IgD-negative memory B cell (primary cell): ENCODE results near the gene AK1. TPM values are rescaled to one million over a fixed set of nuclear protein-coding genes. Genes with fewer than 3 reads are reported as not detected.
"Not testable (repeated sequence)": the region's sequence is repeated elsewhere in the genome, so short reads cannot be mapped to it uniquely, and the experiment has no call there.

Experiments used
- H3K27ac Mint-ChIP-seq, 3 donors: one replicate each; pipeline ENCODE4 v1.8.0; 2020 to 2022; ENCODE audit warnings: mild to moderate bottlenecking in 3 of 3, mixed read lengths in 3 of 3, moderate library complexity in 1 of 3
- H3K27me3 Mint-ChIP-seq: one replicate; pipeline ENCODE4 v1.8.0; 2021; ENCODE audit warnings: mixed read lengths
- H3K36me3 Mint-ChIP-seq: one replicate; pipeline ENCODE4 v1.8.0; 2020; ENCODE audit warnings: mild to moderate bottlenecking, mixed read lengths
- H3K4me1 Mint-ChIP-seq, 3 donors: one replicate each; pipeline ENCODE4 v1.8.0; 2020 to 2022; ENCODE audit warnings: mixed read lengths in 3 of 3, mild to moderate bottlenecking in 1 of 3
- H3K4me3 Mint-ChIP-seq, 4 donors: one replicate each; pipeline ENCODE4 v1.8.0; 2020 to 2022; ENCODE audit warnings: mild to moderate bottlenecking in 4 of 4, mixed read lengths in 4 of 4, moderate library complexity in 3 of 4
- H3K9me3 Mint-ChIP-seq, 3 donors: one replicate each; pipeline ENCODE4 v1.8.0; 2020 to 2021; ENCODE audit warnings: mixed read lengths in 3 of 3, mild to moderate bottlenecking in 1 of 3
- polyA plus RNA-seq: library from polyadenylated mRNA; unstranded; fragments of 300-500 nt; fragmentation: Illumina TruSeq; gene quantifications from one replicate; pipeline ENCODE4 v1.2.3, GENCODE V29; 2021

The AK1 gene
- polyA plus RNA-seq, 1 donor from 2014 or later = 0.10 TPM

DNA sequence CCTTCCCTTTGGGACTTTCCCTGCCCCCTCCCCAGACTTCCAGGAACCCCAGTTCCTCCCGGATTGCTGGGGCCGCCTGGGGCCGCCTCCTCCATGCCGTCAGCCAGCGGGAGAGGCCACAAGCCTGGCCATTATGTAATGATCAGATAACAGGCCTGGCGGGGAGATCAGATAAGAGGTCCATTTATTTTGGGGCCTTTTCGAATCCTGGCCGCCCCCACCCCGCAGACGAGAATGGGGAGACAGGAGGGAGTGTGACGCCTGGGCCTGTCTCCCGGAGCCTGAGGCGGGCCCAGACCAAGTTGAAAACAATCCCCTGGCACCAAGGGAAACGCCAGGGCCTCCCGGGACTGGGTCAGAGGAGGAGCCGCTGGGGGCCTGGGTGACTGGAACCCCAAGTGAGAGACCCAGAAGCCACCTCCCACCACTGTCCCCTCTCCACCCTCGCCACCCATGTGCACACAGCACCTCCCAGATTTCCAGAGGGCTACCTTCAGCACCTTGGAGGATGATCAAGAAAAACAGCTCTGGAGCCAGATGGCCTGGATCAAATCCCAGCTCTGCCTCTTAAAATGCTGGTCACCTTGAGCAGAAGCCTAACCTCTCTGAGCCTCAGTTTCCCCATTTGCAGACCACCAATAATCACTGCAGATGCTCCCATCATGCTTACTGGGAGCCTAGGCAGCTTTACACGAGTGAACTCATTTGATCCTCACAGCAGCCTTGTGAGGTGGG lies 30.9 kb downstream of the AK1 start:
- no peak overlapping the region for H3K4me3 Mint-ChIP-seq
- H3K36me3 Mint-ChIP-seq = peaks cover 3% of the 10 kb centered on the region
- H3K9me3 Mint-ChIP-seq = peaks cover 0 to 8% (median 5%) of the 10 kb centered on the region in 3 donors
- H3K4me1 Mint-ChIP-seq = no peaks in the 10 kb centered on the region
- H3K27ac Mint-ChIP-seq = no peak overlapping the region
- H3K27me3 Mint-ChIP-seq = no peaks in the 10 kb centered on the region

DNA sequence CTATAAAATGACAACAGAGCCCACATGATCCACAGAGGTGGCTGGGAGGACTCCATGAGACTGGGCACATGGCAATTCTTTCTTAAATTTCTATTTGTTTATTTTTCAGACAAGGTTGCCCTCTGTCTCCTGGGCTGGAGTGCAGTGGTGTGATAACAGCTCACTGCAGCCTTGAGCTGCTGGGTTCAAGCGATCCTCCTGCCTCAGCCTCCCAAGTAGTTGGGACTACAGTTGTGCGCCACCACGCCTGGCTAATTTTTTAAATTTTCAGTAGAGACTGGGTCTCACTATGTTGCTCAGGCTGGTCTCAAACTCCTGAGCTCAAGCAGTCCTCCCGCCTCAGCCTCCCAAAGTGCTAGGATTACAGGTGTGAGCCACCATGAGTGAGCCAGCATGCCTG lies 31.9 kb downstream of the AK1 start:
- H3K9me3 Mint-ChIP-seq, H3K27ac Mint-ChIP-seq, H3K36me3 Mint-ChIP-seq, H3K27me3 Mint-ChIP-seq, H3K4me3 Mint-ChIP-seq, H3K4me1 Mint-ChIP-seq: not testable (repeated sequence)

GRCh38 chr9:127844821-127845359 lies 32.6 kb downstream of the AK1 start:
- Mint-ChIP-seq H3K36me3 (peaks cover 4% of the 10 kb centered on the region), H3K9me3 (peaks cover 0 to 8% (median 5%) of the 10 kb centered on the region in 3 donors), H3K27ac (no peak overlapping the region), H3K4me3 (no peak overlapping the region), H3K4me1 (no peaks in the 10 kb centered on the region), H3K27me3 (no peaks in the 10 kb centered on the region)

- no peak overlapping the region for H3K27ac Mint-ChIP-seq
- H3K27me3 Mint-ChIP-seq = no peaks in the 10 kb centered on the region
- H3K9me3 Mint-ChIP-seq = no peaks in the 10 kb centered on the region
- no peaks in the 10 kb centered on the region for H3K4me1 Mint-ChIP-seq
- peaks cover 3% of the 10 kb centered on the region for H3K36me3 Mint-ChIP-seq
- H3K4me3 Mint-ChIP-seq = no peak overlapping the region
Observed at GRCh38 chr9:127841087-127841835, 36.2 kb downstream of the AK1 start.

GRCh38 chr9:127838375-127839078 lies 38.9 kb downstream of the AK1 start:
- Mint-ChIP-seq H3K27me3 (no peaks in the 10 kb centered on the region), H3K36me3 (peaks cover 3% of the 10 kb centered on the region), H3K9me3 (no peaks in the 10 kb centered on the region), H3K4me1 (no peaks in the 10 kb centered on the region), H3K27ac (no peak overlapping the region), H3K4me3 (no peak overlapping the region)

- no peaks in the 10 kb centered on the region for H3K4me1 Mint-ChIP-seq
- H3K27me3 Mint-ChIP-seq = no peaks in the 10 kb centered on the region
- H3K4me3 Mint-ChIP-seq = no peak overlapping the region
- peaks cover 3% of the 10 kb centered on the region for H3K36me3 Mint-ChIP-seq
- no peak overlapping the region for H3K27ac Mint-ChIP-seq
- H3K9me3 Mint-ChIP-seq = no peaks in the 10 kb centered on the region
Observed at GRCh38 chr9:127837346-127837745, 40.1 kb downstream of the AK1 start.

- H3K4me1 Mint-ChIP-seq, H3K4me3 Mint-ChIP-seq, H3K9me3 Mint-ChIP-seq, H3K27ac Mint-ChIP-seq, H3K27me3 Mint-ChIP-seq, H3K36me3 Mint-ChIP-seq: not testable (repeated sequence)
Observed at GRCh38 chr9:127836561-127836960, 40.9 kb downstream of the AK1 start.

DNA sequence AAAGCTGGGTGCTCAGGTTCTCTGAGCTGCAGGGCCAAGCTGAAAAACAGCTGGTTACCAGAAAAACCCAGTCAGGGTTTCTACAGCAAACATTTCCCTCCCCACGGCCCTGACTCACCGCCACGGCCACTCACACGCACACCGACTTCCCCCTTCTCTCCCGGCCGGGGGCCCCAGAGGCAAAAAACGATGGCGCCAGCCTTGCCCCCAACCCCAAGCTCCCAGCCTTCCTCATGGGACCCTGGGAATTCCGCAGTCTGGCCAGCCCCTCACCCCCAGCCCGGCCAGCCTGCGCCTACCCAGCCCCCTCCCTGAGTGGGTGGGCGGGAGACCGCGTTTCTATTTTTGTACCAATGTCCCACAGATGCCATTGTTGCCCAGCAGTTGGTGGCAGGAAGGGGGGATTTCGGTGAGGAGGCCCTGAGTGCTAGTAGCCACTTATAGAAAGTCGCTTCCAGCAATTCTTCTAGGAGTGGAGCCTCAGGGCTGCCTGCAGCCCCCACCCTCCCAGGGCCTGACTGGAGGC lies 41.4 kb downstream of the AK1 start:
- Mint-ChIP-seq H3K27me3 (no peaks in the 10 kb centered on the region), H3K4me3 (no peak overlapping the region), H3K36me3 (peaks cover 2% of the 10 kb centered on the region), H3K27ac (no peak overlapping the region), H3K9me3 (no peaks in the 10 kb centered on the region), H3K4me1 (no peaks in the 10 kb centered on the region)

GRCh38 chr9:127833555-127833954 lies 43.9 kb downstream of the AK1 start:
- Mint-ChIP-seq H3K36me3 (no peaks in the 10 kb centered on the region), H3K27me3 (no peaks in the 10 kb centered on the region), H3K9me3 (no peaks in the 10 kb centered on the region), H3K27ac (no peak overlapping the region), H3K4me3 (no peak overlapping the region), H3K4me1 (peaks cover 0 to 3% (median 0%) of the 10 kb centered on the region in 3 donors)

GRCh38 chr9:127832248-127832647 lies 45.2 kb downstream of the AK1 start:
- Mint-ChIP-seq H3K4me1 (peaks cover 0 to 3% (median 0%) of the 10 kb centered on the region in 3 donors), H3K36me3 (no peaks in the 10 kb centered on the region), H3K27me3 (no peaks in the 10 kb centered on the region), H3K4me3 (no peak overlapping the region), H3K27ac (no peak overlapping the region), H3K9me3 (no peaks in the 10 kb centered on the region)

DNA sequence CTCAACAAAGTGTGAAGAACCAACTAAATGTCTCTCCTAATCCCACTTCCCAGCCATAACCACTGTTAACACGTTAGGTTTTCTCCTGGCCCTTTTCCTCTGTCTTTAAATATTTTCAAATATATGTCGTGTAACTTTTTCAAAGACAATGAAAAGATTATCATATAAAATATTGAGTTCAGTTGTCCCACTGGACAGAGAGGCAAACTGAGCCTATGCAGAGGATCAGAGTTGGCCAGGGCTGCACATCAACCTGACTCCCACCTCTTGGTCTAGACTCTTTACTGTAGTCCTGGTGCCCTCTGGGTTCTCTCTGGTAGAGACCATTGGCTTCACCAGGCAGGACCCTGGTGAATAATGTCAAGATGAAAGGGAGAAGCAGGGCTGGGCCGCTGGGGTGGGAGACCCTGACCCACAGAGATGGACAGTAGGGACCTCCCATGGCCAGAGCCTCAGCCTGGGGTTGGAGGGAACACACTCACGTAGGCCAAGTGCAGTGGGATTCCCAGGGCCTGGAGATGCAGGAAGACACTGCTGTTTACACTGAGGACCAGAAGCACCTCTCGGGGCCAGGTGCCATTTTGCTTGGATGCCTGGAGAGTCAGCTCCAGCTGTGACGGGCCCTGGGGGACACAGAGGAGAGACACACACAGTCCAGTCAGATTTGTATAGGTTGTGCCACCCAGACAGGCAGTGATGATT lies 48.1 kb downstream of the AK1 start:
- Mint-ChIP-seq H3K4me3 (no peak overlapping the region), H3K36me3 (no peaks in the 10 kb centered on the region), H3K4me1 (peaks cover 0 to 3% (median 3%) of the 10 kb centered on the region in 3 donors), H3K27me3 (no peaks in the 10 kb centered on the region), H3K27ac (no peak overlapping the region), H3K9me3 (no peaks in the 10 kb centered on the region)

DNA sequence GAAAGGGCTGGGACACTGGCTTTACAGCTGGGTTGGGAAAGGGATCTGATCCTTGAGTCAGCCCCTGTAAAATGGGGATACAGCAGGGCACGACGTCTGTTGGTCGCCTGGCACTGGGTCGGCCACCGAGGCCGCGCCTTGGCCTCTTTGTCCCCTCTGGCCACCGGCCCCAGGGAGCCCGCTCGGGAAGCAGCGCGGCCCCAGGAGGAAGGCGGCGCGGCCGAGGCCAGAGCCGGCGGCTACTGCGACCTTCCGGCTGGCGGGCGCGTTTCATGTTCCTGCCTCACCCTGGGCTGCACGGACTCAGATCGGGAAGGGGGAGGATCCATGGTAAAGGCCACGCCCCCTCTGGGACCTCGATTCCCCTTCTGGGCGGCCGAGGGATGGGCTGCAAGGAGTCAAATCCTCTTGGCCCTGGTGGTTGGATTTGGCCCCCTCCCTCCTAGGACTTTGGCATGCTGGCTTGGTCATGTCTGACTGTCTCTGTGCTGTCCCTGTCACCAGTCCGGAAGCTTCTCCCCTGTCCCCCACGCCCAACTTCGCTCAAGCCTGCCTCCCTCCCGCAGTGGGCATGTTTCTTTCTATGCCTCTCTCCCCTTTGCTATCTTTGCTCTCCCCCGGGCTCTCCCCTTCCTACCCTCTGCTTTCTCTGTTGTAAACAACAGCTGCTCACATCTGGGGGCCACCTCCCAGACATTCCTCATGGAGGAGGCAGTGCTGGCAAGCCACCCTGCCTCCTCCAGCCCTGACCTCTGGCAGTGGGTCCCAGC lies 49.0 kb downstream of the AK1 start:
- no peaks in the 10 kb centered on the region for H3K27me3 Mint-ChIP-seq
- no peak overlapping the region for H3K4me3 Mint-ChIP-seq
- peaks cover 0 to 3% (median 3%) of the 10 kb centered on the region in 3 donors for H3K4me1 Mint-ChIP-seq
- no peaks in the 10 kb centered on the region for H3K9me3 Mint-ChIP-seq
- no peaks in the 10 kb centered on the region for H3K36me3 Mint-ChIP-seq
- no peak overlapping the region for H3K27ac Mint-ChIP-seq

DNA sequence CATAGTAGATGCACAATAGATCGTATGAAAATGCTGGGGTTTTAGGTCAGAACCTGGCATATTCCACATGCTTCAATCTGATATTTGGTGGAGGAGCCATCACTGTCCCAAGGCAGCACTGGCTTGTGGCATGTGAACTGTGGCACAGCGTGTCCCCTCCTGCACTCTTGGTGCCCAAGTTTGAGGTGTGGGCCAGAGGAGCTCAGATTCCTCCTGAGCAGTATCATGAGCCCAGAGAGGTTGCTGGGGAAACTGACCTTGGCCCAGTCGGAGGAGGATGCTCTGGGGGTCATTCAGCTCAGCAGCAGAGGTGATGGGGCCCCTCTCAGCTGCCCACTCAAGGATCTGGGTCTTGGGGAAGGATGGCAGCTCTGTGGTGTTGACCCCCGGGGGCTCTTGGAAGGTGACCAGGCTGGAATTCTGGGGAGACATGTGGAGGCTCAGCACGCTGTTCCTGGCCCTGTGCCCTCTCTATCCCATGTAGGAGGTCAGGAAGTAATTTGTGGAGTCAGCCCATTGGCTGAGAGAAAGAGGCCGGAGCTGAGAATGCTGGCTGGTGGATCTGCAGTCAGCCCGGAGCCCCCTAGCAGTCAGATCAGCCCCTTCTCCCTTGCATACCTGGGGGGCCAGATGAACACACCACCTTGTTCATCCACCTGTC lies 51.1 kb downstream of the AK1 start:
- H3K27me3 Mint-ChIP-seq = no peaks in the 10 kb centered on the region

More for the DNA sequence above, 51.1 kb downstream of the AK1 start:
- H3K9me3 Mint-ChIP-seq = no peaks in the 10 kb centered on the region
- peaks cover 0 to 3% (median 3%) of the 10 kb centered on the region in 3 donors for H3K4me1 Mint-ChIP-seq
- no peaks in the 10 kb centered on the region for H3K36me3 Mint-ChIP-seq
- H3K4me3 Mint-ChIP-seq = no peak overlapping the region
- peak overlapping the region in 1 of 3 donors; percentile 81 for H3K27ac Mint-ChIP-seq
